IMR-90 (cell line): Measurements from ENCODE around the gene CLEC16A.

ENCODE experiments used
- CEBPB ChIP-seq: IDR thresholded peaks from 2 replicates; pipeline ENCODE4 v1.6.1; 2012; ENCODE audit warnings: low read depth, low read length, improper control_type of control experiment
- MAFK ChIP-seq: IDR thresholded peaks from 2 replicates; pipeline ENCODE4 v1.6.1; 2012; ENCODE audit warnings: low read depth, low read length, improper control_type of control experiment
- MAZ ChIP-seq: IDR thresholded peaks from 2 replicates; pipeline ENCODE4 v1.6.1; 2012; ENCODE audit warnings: low read depth, mild to moderate bottlenecking, low read length, improper control_type of control experiment, moderate library complexity, borderline replicate concordance
- MXI1 ChIP-seq: IDR thresholded peaks from 2 replicates; pipeline ENCODE4 v1.6.1; 2012; ENCODE audit warnings: low read depth, mild to moderate bottlenecking, low read length, moderate library complexity, borderline replicate concordance
- POLR2A ChIP-seq: IDR thresholded peaks from 2 replicates; pipeline ENCODE4 v1.6.1; 2012; ENCODE audit warnings: mild to moderate bottlenecking, low read depth, low read length
- RFX5 ChIP-seq: IDR thresholded peaks from 2 replicates; pipeline ENCODE4 v1.8.0; 2012; ENCODE audit warnings: low read depth, mild to moderate bottlenecking, low read length, moderate library complexity
- SMC3 ChIP-seq: fragments of 150-350 bp; IDR thresholded peaks from 2 replicates; pipeline ENCODE4 v1.6.1; 2016; ENCODE audit warnings: low read depth, mild to moderate bottlenecking, antibody characterized with exemption, low read length, moderate library complexity
- TF ChIP-seq, protein P1 (sequence below): conservative IDR thresholded peaks from 2 replicates; pipeline ENCODE4 v1.5.1; 2012; ENCODE audit warnings: mild to moderate bottlenecking, low read depth, low read length, improper control_type of control experiment
- TF ChIP-seq, protein P2 (sequence below): fragments of 150-350 bp; IDR thresholded peaks from 2 replicates; pipeline ENCODE4 v1.6.1; 2017; ENCODE audit warnings: mild to moderate bottlenecking, antibody characterized with exemption, low read length, low read depth

DNA sequence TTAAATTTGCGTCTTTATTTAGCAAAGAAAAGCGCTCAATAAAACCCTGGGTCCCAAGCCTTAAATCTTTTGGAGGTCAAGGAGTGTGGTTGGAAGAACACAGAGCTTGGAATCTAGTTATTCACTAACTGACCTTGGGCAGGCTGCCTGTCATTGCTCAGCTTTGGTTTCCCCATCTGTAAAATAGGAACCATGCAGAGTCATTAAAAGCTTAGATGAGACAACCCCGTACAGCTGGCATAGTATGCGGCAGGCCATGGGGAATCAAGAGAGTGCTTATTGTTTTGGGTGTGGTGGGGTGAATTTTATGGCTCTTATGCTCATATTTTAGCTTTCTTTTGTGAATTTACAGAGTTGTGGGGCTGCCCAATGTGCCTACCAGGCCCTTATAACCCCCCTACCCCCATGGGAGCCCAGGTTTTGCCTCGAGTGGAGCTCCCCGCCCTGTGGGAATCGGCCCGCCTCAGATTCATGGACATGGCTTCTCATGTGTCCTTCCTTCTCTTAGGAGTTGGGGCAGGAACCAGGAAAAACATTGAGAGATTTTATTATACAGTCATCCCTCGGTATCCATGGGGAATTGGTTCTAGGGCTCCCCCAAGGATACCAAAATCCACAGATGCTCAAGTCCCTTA, 113.5 kb downstream of the CLEC16A start:
- TF ChIP-seq, protein P1, sequence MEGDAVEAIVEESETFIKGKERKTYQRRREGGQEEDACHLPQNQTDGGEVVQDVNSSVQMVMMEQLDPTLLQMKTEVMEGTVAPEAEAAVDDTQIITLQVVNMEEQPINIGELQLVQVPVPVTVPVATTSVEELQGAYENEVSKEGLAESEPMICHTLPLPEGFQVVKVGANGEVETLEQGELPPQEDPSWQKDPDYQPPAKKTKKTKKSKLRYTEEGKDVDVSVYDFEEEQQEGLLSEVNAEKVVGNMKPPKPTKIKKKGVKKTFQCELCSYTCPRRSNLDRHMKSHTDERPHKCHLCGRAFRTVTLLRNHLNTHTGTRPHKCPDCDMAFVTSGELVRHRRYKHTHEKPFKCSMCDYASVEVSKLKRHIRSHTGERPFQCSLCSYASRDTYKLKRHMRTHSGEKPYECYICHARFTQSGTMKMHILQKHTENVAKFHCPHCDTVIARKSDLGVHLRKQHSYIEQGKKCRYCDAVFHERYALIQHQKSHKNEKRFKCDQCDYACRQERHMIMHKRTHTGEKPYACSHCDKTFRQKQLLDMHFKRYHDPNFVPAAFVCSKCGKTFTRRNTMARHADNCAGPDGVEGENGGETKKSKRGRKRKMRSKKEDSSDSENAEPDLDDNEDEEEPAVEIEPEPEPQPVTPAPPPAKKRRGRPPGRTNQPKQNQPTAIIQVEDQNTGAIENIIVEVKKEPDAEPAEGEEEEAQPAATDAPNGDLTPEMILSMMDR = no peak
- TF ChIP-seq, protein P2, sequence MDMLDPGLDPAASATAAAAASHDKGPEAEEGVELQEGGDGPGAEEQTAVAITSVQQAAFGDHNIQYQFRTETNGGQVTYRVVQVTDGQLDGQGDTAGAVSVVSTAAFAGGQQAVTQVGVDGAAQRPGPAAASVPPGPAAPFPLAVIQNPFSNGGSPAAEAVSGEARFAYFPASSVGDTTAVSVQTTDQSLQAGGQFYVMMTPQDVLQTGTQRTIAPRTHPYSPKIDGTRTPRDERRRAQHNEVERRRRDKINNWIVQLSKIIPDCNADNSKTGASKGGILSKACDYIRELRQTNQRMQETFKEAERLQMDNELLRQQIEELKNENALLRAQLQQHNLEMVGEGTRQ = no peak
- TF ChIP-seq POLR2A = no peak
- TF ChIP-seq RFX5 = no peak
- TF ChIP-seq MAFK = no peak
- no peak for TF ChIP-seq MAZ
- TF ChIP-seq CEBPB = no peak
- TF ChIP-seq MXI1 = no peak
- no peak for TF ChIP-seq SMC3
